Measurements from ENCODE around the gene ZNRF2.

GRCh38 chr7:30396389-30396788 is 112.0 kb downstream of the ZNRF2 start:
- TF ChIP-seq CTCF (conservative IDR thresholded peaks at IDR 0.05), result peak; percentile 24
- TF ChIP-seq ZFX (IDR thresholded peaks at IDR 0.05), result no peak

Data from C4-2B (cell line).